ENCODE measurements around the gene RASL11B. TPM values are rescaled to one million over a fixed set of nuclear protein-coding genes. Genes with fewer than 3 reads are reported as not detected.

RASL11B gene
- total RNA-seq, 1 experiment from 2014 or later = 30.0 TPM

- H2BK20ac ChIP-seq (ENCODE audit: low read depth, low read length, poor library complexity, severe bottlenecking) = no peak overlapping the region
- H3K18ac ChIP-seq (ENCODE audit: insufficient read length, low read depth, low read length) = no peak overlapping the region
- H3K4me1 ChIP-seq (ENCODE audit: insufficient read depth, low read length) = peaks cover 3% of the 10 kb centered on the region; the same call in 1 of the 2 replicates
- H2BK5ac ChIP-seq (ENCODE audit: insufficient read length, low read length) = no peak overlapping the region
- no peak overlapping the region for H3K56ac ChIP-seq (ENCODE audit: insufficient read length, low read depth, low read length)
- H3K4ac ChIP-seq (ENCODE audit: low read depth, low read length) = no peak overlapping the region
- no peak for DNase-seq
- H4K5ac ChIP-seq (ENCODE audit: insufficient read length, low read depth, low read length) = no peak overlapping the region
- no peaks in the 10 kb centered on the region for H3K9me3 Mint-ChIP-seq
- H3K4me2 ChIP-seq (ENCODE audit: insufficient read depth, insufficient read length, low read length) = no peak overlapping the region
- H2AK5ac ChIP-seq (ENCODE audit: insufficient read length, low read length) = no peak overlapping the region
- no peak overlapping the region for H4K8ac ChIP-seq (replicated peaks; ENCODE audit: insufficient read length, low read depth, low read length)
- H2BK12ac ChIP-seq (ENCODE audit: insufficient read length, low read depth, low read length) = no peak overlapping the region
- no peaks in the 10 kb centered on the region for H3K36me3 Mint-ChIP-seq (ENCODE audit: insufficient read depth in 1 of 3, low read depth in 3 of 3)
- no peak overlapping the region for H3T11ph ChIP-seq (ENCODE audit: low read length)
- H4K91ac ChIP-seq (ENCODE audit: insufficient read length, low read depth, low read length) = no peak overlapping the region
- no peak overlapping the region for H3K23ac ChIP-seq (ENCODE audit: insufficient read length, low read depth, low read length)
- no peak overlapping the region for H3K4me3 Mint-ChIP-seq
- peaks cover 4% of the 10 kb centered on the region for H3K27me3 Mint-ChIP-seq (ENCODE audit: low read depth)
- H4K20me1 ChIP-seq (ENCODE audit: control insufficient read depth, insufficient read depth, insufficient read length) = no peaks in the 10 kb centered on the region
- no peak overlapping the region for H3K27ac Mint-ChIP-seq
- no peaks in the 10 kb centered on the region for H3K9me3 ChIP-seq (ENCODE audit: control insufficient read depth, low read depth, low read length)
- no peak overlapping the region for H2BK120ac ChIP-seq (ENCODE audit: low read depth, low read length, poor library complexity, severe bottlenecking)
- no peak overlapping the region for H3K27ac ChIP-seq (ENCODE audit: insufficient read length, low read depth, low read length)
- H3K27me3 ChIP-seq (ENCODE audit: insufficient read depth, low read length) = no peaks in the 10 kb centered on the region
- no peak overlapping the region for H3K14ac ChIP-seq (ENCODE audit: insufficient read depth, low read length)
- H3K79me2 ChIP-seq (ENCODE audit: insufficient read depth, low read length) = no peaks in the 10 kb centered on the region; the same call in 1 of the 2 replicates
- WGBS (ENCODE audit: extremely low coverage, insufficient read length, low lambda C conversion rate) = no CpG with 5 or more reads among the region's 3 CpGs
- no peak overlapping the region for H3K9ac ChIP-seq (ENCODE audit: extremely low read depth, insufficient read length, low read length)
- H2AFZ ChIP-seq (ENCODE audit: low read length) = no peak overlapping the region
- H3K4me1 Mint-ChIP-seq = peaks cover 18 to 22% of the 10 kb centered on the region in 2 experiments
- H2BK15ac ChIP-seq (ENCODE audit: low read depth, low read length) = no peak overlapping the region
- TF ChIP-seq, protein P1, sequence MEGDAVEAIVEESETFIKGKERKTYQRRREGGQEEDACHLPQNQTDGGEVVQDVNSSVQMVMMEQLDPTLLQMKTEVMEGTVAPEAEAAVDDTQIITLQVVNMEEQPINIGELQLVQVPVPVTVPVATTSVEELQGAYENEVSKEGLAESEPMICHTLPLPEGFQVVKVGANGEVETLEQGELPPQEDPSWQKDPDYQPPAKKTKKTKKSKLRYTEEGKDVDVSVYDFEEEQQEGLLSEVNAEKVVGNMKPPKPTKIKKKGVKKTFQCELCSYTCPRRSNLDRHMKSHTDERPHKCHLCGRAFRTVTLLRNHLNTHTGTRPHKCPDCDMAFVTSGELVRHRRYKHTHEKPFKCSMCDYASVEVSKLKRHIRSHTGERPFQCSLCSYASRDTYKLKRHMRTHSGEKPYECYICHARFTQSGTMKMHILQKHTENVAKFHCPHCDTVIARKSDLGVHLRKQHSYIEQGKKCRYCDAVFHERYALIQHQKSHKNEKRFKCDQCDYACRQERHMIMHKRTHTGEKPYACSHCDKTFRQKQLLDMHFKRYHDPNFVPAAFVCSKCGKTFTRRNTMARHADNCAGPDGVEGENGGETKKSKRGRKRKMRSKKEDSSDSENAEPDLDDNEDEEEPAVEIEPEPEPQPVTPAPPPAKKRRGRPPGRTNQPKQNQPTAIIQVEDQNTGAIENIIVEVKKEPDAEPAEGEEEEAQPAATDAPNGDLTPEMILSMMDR (conservative IDR thresholded peaks at IDR 0.05) = no peak
- no peaks in the 10 kb centered on the region for H3K79me1 ChIP-seq (ENCODE audit: insufficient read depth, low read depth, low read length, poor library complexity, severe bottlenecking)
- no peaks in the 10 kb centered on the region for H3K23me2 ChIP-seq (ENCODE audit: insufficient read length, low read depth, low read length, poor library complexity, severe bottlenecking)
Measured at GRCh38 chr4:52850406-52851124, 11.6 kb upstream of the RASL11B start.

All from H9 (cell line).